ENCODE measurements around the gene TSPAN4. TPM values are rescaled to one million over a fixed set of nuclear protein-coding genes. Genes with fewer than 3 reads are reported as not detected.
A peak's percentile ranks its signal among the peaks of the same experiment; 100 is the strongest.

Gene TSPAN4
- total and polyA plus RNA-seq, 4 donors: 16.5 to 38.1 (median 30.4) TPM

DNA sequence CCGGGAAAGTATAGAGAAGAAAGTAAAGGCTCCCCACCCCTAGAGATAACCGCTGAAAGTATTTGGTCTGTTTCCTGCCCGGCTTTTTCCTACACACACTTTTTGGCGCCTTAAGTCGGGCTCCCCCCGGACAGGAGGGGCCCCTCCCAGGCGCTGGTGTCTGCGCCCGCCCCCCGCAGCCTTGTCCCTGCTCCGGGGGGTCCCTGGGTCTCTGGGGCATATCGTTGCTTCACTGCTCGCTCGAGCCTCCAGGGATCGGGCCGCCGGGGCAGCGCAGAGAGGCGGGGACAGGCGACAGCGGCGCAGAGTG, 15.9 kb upstream of the TSPAN4 start:
- TF ChIP-seq JUND (IDR thresholded peaks at IDR 0.05) (no peak), RAD21 (IDR thresholded peaks at IDR 0.05) (no peak), GABPA (IDR thresholded peaks at IDR 0.05 in 1 of 2, conservative IDR thresholded peaks at IDR 0.05 in 1 of 2) (no peak), EGR1 (IDR thresholded peaks at IDR 0.05; ENCODE audit: low read depth in 2 of 2) (no peak), FOXA2 (IDR thresholded peaks at IDR 0.05) (no peak), TAF1 (conservative IDR thresholded peaks at IDR 0.05) (no peak), FOXA1 (IDR thresholded peaks at IDR 0.05) (no peak), SP1 (IDR thresholded peaks at IDR 0.05) (no peak), YY1 (IDR thresholded peaks at IDR 0.05) (no peak), ZBTB33 (IDR thresholded peaks at IDR 0.05) (no peak), ATF3 (IDR thresholded peaks at IDR 0.05) (no peak), HNF4G (IDR thresholded peaks at IDR 0.05) (no peak)
- TF ChIP-seq, protein P1, sequence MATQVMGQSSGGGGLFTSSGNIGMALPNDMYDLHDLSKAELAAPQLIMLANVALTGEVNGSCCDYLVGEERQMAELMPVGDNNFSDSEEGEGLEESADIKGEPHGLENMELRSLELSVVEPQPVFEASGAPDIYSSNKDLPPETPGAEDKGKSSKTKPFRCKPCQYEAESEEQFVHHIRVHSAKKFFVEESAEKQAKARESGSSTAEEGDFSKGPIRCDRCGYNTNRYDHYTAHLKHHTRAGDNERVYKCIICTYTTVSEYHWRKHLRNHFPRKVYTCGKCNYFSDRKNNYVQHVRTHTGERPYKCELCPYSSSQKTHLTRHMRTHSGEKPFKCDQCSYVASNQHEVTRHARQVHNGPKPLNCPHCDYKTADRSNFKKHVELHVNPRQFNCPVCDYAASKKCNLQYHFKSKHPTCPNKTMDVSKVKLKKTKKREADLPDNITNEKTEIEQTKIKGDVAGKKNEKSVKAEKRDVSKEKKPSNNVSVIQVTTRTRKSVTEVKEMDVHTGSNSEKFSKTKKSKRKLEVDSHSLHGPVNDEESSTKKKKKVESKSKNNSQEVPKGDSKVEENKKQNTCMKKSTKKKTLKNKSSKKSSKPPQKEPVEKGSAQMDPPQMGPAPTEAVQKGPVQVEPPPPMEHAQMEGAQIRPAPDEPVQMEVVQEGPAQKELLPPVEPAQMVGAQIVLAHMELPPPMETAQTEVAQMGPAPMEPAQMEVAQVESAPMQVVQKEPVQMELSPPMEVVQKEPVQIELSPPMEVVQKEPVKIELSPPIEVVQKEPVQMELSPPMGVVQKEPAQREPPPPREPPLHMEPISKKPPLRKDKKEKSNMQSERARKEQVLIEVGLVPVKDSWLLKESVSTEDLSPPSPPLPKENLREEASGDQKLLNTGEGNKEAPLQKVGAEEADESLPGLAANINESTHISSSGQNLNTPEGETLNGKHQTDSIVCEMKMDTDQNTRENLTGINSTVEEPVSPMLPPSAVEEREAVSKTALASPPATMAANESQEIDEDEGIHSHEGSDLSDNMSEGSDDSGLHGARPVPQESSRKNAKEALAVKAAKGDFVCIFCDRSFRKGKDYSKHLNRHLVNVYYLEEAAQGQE (IDR thresholded peaks at IDR 0.05): no peak
- TF ChIP-seq, protein P2, sequence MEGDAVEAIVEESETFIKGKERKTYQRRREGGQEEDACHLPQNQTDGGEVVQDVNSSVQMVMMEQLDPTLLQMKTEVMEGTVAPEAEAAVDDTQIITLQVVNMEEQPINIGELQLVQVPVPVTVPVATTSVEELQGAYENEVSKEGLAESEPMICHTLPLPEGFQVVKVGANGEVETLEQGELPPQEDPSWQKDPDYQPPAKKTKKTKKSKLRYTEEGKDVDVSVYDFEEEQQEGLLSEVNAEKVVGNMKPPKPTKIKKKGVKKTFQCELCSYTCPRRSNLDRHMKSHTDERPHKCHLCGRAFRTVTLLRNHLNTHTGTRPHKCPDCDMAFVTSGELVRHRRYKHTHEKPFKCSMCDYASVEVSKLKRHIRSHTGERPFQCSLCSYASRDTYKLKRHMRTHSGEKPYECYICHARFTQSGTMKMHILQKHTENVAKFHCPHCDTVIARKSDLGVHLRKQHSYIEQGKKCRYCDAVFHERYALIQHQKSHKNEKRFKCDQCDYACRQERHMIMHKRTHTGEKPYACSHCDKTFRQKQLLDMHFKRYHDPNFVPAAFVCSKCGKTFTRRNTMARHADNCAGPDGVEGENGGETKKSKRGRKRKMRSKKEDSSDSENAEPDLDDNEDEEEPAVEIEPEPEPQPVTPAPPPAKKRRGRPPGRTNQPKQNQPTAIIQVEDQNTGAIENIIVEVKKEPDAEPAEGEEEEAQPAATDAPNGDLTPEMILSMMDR (IDR thresholded peaks at IDR 0.05; ENCODE audit: low read depth, low read length, missing input control): no peak
- H3K27me3 ChIP-seq (ENCODE audit: control insufficient read depth in 4 of 4, insufficient read depth in 4 of 4, low read length in 3 of 4): no peaks in the 10 kb centered on the region
- WGBS: 5% methylated on average over 22 of the region's 22 CpGs

DNA sequence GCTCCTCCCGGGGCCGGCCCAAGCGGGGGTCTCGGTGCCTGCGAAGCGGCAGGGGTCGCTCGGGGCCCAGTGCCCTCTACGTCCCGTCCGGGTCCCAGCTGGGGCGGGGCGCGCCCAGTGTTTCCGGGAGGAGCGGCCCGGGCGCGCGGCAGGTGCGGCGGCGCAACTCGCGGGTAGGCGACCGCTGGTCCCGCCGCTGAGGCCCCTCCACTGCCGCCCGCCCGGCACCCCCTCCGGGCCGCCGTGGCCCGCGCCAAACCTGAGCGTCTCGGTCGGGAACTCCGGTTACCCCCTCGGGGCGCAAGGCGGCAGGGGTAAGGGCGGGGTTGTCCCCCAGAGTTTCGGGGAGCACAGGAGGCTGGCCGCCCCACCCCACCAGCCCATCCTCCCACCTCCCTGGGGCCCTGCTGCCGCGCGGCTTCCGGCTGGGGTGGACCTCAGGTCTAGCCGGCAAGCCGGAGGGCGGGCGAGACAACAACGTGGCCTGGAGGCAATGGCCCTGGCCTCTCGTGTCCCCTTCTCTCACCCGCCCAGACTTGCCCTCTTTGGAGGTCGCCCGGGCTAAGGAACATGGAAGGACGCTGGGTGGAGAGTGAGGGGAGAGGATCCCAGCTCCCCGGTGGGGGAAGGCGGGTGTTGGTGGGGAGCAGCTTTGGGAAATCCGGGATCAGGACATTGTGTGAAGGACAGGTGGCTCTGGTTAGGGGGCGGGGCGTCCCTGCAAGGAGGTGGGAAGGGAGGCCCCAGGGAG, 15.3 kb upstream of the TSPAN4 start:
- no peak for DNase-seq (ENCODE audit: low spot score)
- 11% methylated on average over 66 of the region's 66 CpGs for WGBS
- TF ChIP-seq SP1 (IDR thresholded peaks at IDR 0.05) (peak; percentile 6), NR2F2 (IDR thresholded peaks at IDR 0.05) (peak; percentile 78)
- TF ChIP-seq, protein P1 (IDR thresholded peaks at IDR 0.05): no peak
- H3K27me3 ChIP-seq (ENCODE audit: control insufficient read depth in 4 of 4, insufficient read depth in 4 of 4, low read length in 3 of 4): no peaks in the 10 kb centered on the region
- H3K9ac ChIP-seq (ENCODE audit: low read depth in 1 of 2, low read length in 2 of 2): no peak overlapping the region
- peaks cover 57 to 91% (median 71%) of the 10 kb centered on the region in 4 donors for H3K4me1 ChIP-seq (ENCODE audit: control insufficient read depth in 4 of 4, insufficient read depth in 4 of 4, low read length in 3 of 4)
- peak overlapping the region in 1 of 2 donors; percentile 16 for H3K27ac ChIP-seq (ENCODE audit: low read depth in 1 of 2, low read length in 2 of 2)
- peak overlapping the region in 1 of 3 donors; percentile 51 for H3K4me3 ChIP-seq (ENCODE audit: low read depth in 1 of 3, low read length in 3 of 3)
- H3K9me3 ChIP-seq (ENCODE audit: control insufficient read depth in 4 of 4, low read length in 3 of 4): no peaks in the 10 kb centered on the region
- H3K36me3 ChIP-seq (ENCODE audit: control insufficient read depth in 4 of 4, insufficient read depth in 3 of 4, low read depth in 1 of 4, low read length in 3 of 4): peaks cover 0 to 12% (median 3%) of the 10 kb centered on the region in 4 donors

More for the DNA sequence above, 15.9 kb upstream of the TSPAN4 start:
- peak overlapping the region in 1 of 3 donors; percentile 51 for H3K4me3 ChIP-seq (ENCODE audit: low read depth in 1 of 3, low read length in 3 of 3)
- DNase-seq (ENCODE audit: low spot score): no peak
- peak overlapping the region in 1 of 2 donors; percentile 16 for H3K27ac ChIP-seq (ENCODE audit: low read depth in 1 of 2, low read length in 2 of 2)
- H3K9ac ChIP-seq (ENCODE audit: low read depth in 1 of 2, low read length in 2 of 2): no peak overlapping the region
- H3K9me3 ChIP-seq (ENCODE audit: control insufficient read depth in 4 of 4, low read length in 3 of 4): no peaks in the 10 kb centered on the region
- peaks cover 0 to 15% (median 3%) of the 10 kb centered on the region in 4 donors for H3K36me3 ChIP-seq (ENCODE audit: control insufficient read depth in 4 of 4, insufficient read depth in 3 of 4, low read depth in 1 of 4, low read length in 3 of 4)
- H3K4me1 ChIP-seq (ENCODE audit: control insufficient read depth in 4 of 4, insufficient read depth in 4 of 4, low read length in 3 of 4): peaks cover 58 to 91% (median 71%) of the 10 kb centered on the region in 4 donors
